ENCODE data around the gene ISOC1. TPM values are rescaled to one million over a fixed set of nuclear protein-coding genes. Genes with fewer than 3 reads are reported as not detected.

Gene ISOC1
- total RNA-seq, 4 donors from 2014 or later = 31.2 to 149 (median 82.5) TPM

GRCh38 chr5:129107637-129108036 is 13.1 kb downstream of the ISOC1 start:
- TF ChIP-seq CTCF (IDR thresholded peaks at IDR 0.05) (no peak), POLR2A (IDR thresholded peaks at IDR 0.05) (no peak), EP300 (IDR thresholded peaks at IDR 0.05) (no peak), POLR2AphosphoS5 (IDR thresholded peaks at IDR 0.05) (no peak)
- H3K9me3 ChIP-seq = no peaks in the 10 kb centered on the region
- no peak overlapping the region for H3K27ac ChIP-seq
- H3K27me3 ChIP-seq = no peaks in the 10 kb centered on the region
- ATAC-seq = no peak
- peaks cover 0 to 53% of the 10 kb centered on the region in 2 donors for H3K36me3 ChIP-seq
- H3K4me1 ChIP-seq = peaks cover 4 to 37% (median 7%) of the 10 kb centered on the region in 3 donors
- no peak overlapping the region for H3K4me3 ChIP-seq
- 83 to 91% methylated on average over 1 of the region's 1 CpG for WGBS, 2 donors (ENCODE audit: low coverage in 1 of 2)

- Histone ChIP-seq H3K9me3 (no peaks in the 10 kb centered on the region), H3K27ac (no peak overlapping the region), H3K27me3 (no peaks in the 10 kb centered on the region), H3K4me3 (no peak overlapping the region), H3K36me3 (peaks cover 0 to 61% of the 10 kb centered on the region in 2 donors), H3K4me1 (peaks cover 0 to 34% (median 7%) of the 10 kb centered on the region in 3 donors)
- no peak for TF ChIP-seq POLR2A (IDR thresholded peaks at IDR 0.05)
- TF ChIP-seq POLR2AphosphoS5 (IDR thresholded peaks at IDR 0.05) = no peak
- TF ChIP-seq CTCF (IDR thresholded peaks at IDR 0.05) = no peak
- no peak for ATAC-seq
- WGBS, 2 donors (ENCODE audit: low coverage in 1 of 2) = 57 to 82% methylated on average over 2 to 3 of the region's 3 CpGs
Observed at GRCh38 chr5:129110742-129111141, 16.2 kb downstream of the ISOC1 start.

- H3K27me3 ChIP-seq = no peaks in the 10 kb centered on the region
- 88% methylated on average over 2 of the region's 2 CpGs; no CpG with 5 or more reads in 1 of the 2 donors for WGBS, 2 donors (ENCODE audit: low coverage in 1 of 2)
- H3K9me3 ChIP-seq = no peaks in the 10 kb centered on the region
- no peak overlapping the region for H3K27ac ChIP-seq
- H3K36me3 ChIP-seq = peaks cover 0 to 56% of the 10 kb centered on the region in 2 donors
- ATAC-seq = no peak
- H3K4me1 ChIP-seq = peaks cover 0 to 34% (median 7%) of the 10 kb centered on the region in 3 donors
- no peak overlapping the region for H3K4me3 ChIP-seq
- TF ChIP-seq POLR2A (IDR thresholded peaks at IDR 0.05) = no peak
- no peak for TF ChIP-seq POLR2AphosphoS5 (IDR thresholded peaks at IDR 0.05)
- no peak for TF ChIP-seq CTCF (IDR thresholded peaks at IDR 0.05)
- no peak for TF ChIP-seq EP300 (IDR thresholded peaks at IDR 0.05)
Observed at GRCh38 chr5:129111351-129111750, 16.8 kb downstream of the ISOC1 start.

- no peak overlapping the region for H3K27ac ChIP-seq
- ATAC-seq = no peak
Observed at GRCh38 chr5:129112295-129112694, 17.7 kb downstream of the ISOC1 start.

More at GRCh38 chr5:129112295-129112694, 17.7 kb downstream of the ISOC1 start:
- peaks cover 0 to 56% of the 10 kb centered on the region in 2 donors for H3K36me3 ChIP-seq
- 79 to 83% methylated on average over 2 to 3 of the region's 3 CpGs for WGBS, 2 donors (ENCODE audit: low coverage in 1 of 2)
- H3K4me3 ChIP-seq = no peak overlapping the region
- TF ChIP-seq CTCF (IDR thresholded peaks at IDR 0.05) (no peak), POLR2AphosphoS5 (IDR thresholded peaks at IDR 0.05) (no peak), POLR2A (IDR thresholded peaks at IDR 0.05) (no peak), EP300 (IDR thresholded peaks at IDR 0.05) (no peak)
- H3K9me3 ChIP-seq = no peaks in the 10 kb centered on the region
- H3K27me3 ChIP-seq = no peaks in the 10 kb centered on the region
- peaks cover 0 to 30% (median 7%) of the 10 kb centered on the region in 3 donors for H3K4me1 ChIP-seq

Data from gastroesophageal sphincter (tissue), 4 donors.